H9 (cell line): ENCODE data around the gene MAJIN. TPM values are rescaled to one million over a fixed set of nuclear protein-coding genes. Genes with fewer than 3 reads are reported as not detected.

Source experiments
- DNase-seq: peaks from one replicate; pipeline ENCODE4 v3.0.0-alpha.2; 2017
- H2AFZ ChIP-seq: one replicate; pipeline ENCODE4 v1.6.1; 2013; ENCODE audit warnings: mild to moderate bottlenecking, low read length, control low read depth, moderate library complexity
- H2AK5ac ChIP-seq: 2 replicates; pipeline ENCODE4 v1.6.1; 2013; ENCODE audit warnings: low read length, control low read depth, mixed read lengths; ENCODE audit not compliant: insufficient read length
- H2BK120ac ChIP-seq: one replicate; pipeline ENCODE4 v1.6.1; 2013; ENCODE audit warnings: low read depth, mild to moderate bottlenecking, low read length, control low read depth, inconsistent platforms; ENCODE audit not compliant: poor library complexity, severe bottlenecking
- H2BK12ac ChIP-seq: 2 replicates; pipeline ENCODE4 v1.6.1; 2013; ENCODE audit warnings: low read length, control low read depth, mixed read lengths, low read depth; ENCODE audit not compliant: insufficient read length
- H2BK15ac ChIP-seq: 2 replicates; pipeline ENCODE4 v1.6.1; 2013; ENCODE audit warnings: low read depth, low read length, control low read depth
- H2BK20ac ChIP-seq: one replicate; pipeline ENCODE4 v1.6.1; 2013; ENCODE audit warnings: low read depth, mild to moderate bottlenecking, low read length, control low read depth, inconsistent platforms; ENCODE audit not compliant: poor library complexity, severe bottlenecking
- H2BK5ac ChIP-seq: 2 replicates; pipeline ENCODE4 v1.6.1; 2013; ENCODE audit warnings: low read length, control low read depth, mixed read lengths; ENCODE audit not compliant: insufficient read length
- H3K14ac ChIP-seq: 2 replicates; pipeline ENCODE4 v1.6.1; 2013; ENCODE audit warnings: low read length, control low read depth; ENCODE audit not compliant: insufficient read depth
- H3K18ac ChIP-seq: 2 replicates; pipeline ENCODE4 v1.6.1; 2013; ENCODE audit warnings: low read depth, mild to moderate bottlenecking, mixed read lengths, low read length, control low read depth; ENCODE audit not compliant: insufficient read length
- H3K23ac ChIP-seq: 2 replicates; pipeline ENCODE4 v1.6.1; 2013; ENCODE audit warnings: low read length, control low read depth, mixed read lengths, low read depth; ENCODE audit not compliant: insufficient read length
- H3K23me2 ChIP-seq: 2 replicates; pipeline ENCODE4 v1.6.1; 2013; ENCODE audit warnings: low read depth, mild to moderate bottlenecking, mixed read lengths, low read length, control low read depth; ENCODE audit not compliant: insufficient read length, poor library complexity, severe bottlenecking
- H3K27ac ChIP-seq: 2 replicates; pipeline ENCODE4 v1.5.1; 2013; ENCODE audit warnings: low read length, control low read depth, mixed read lengths, low read depth; ENCODE audit not compliant: insufficient read length
- H3K27me3 ChIP-seq: 2 replicates; pipeline ENCODE4 v1.6.1; 2013; ENCODE audit warnings: low read length, control low read depth, inconsistent platforms; ENCODE audit not compliant: insufficient read depth
- H3K4ac ChIP-seq: 2 replicates; pipeline ENCODE4 v1.6.1; 2013; ENCODE audit warnings: low read depth, mild to moderate bottlenecking, control low read depth, inconsistent platforms, low read length, moderate library complexity
- H3K4me1 ChIP-seq: 2 replicates; pipeline ENCODE4 v1.6.1; 2013; ENCODE audit warnings: low read length, control low read depth, inconsistent platforms; ENCODE audit not compliant: insufficient read depth
- H3K4me2 ChIP-seq: 2 replicates; pipeline ENCODE4 v1.6.1; 2013; ENCODE audit warnings: low read length, control low read depth, mixed read lengths; ENCODE audit not compliant: insufficient read length, insufficient read depth
- H3K56ac ChIP-seq: 2 replicates; pipeline ENCODE4 v1.6.1; 2013; ENCODE audit warnings: low read depth, mild to moderate bottlenecking, mixed read lengths, low read length, control low read depth; ENCODE audit not compliant: insufficient read length
- H3K79me1 ChIP-seq: 2 replicates; pipeline ENCODE4 v1.6.1; 2013; ENCODE audit warnings: low read depth, mild to moderate bottlenecking, moderate library complexity, low read length, control low read depth, inconsistent platforms; ENCODE audit not compliant: insufficient read depth, poor library complexity, severe bottlenecking
- H3K79me2 ChIP-seq: 2 replicates; pipeline ENCODE4 v1.6.1; 2013; ENCODE audit warnings: low read length, control low read depth, inconsistent platforms; ENCODE audit not compliant: insufficient read depth
- H3K9ac ChIP-seq: 2 replicates; pipeline ENCODE4 v1.6.1; 2013; ENCODE audit warnings: low read length, control low read depth, mixed read lengths; ENCODE audit not compliant: insufficient read length; ENCODE audit errors: extremely low read depth
- H3K9me3 ChIP-seq: one replicate; pipeline ENCODE4 v1.6.1; 2013; ENCODE audit warnings: low read depth, low read length, inconsistent platforms; ENCODE audit not compliant: control insufficient read depth
- H3T11ph ChIP-seq: one replicate; pipeline ENCODE4 v1.6.1; 2013; ENCODE audit warnings: mild to moderate bottlenecking, low read length, control low read depth, inconsistent platforms
- H4K20me1 ChIP-seq: one replicate; pipeline ENCODE4 v1.6.1; 2013; ENCODE audit not compliant: control insufficient read depth, insufficient read length, insufficient read depth
- H4K5ac ChIP-seq: 2 replicates; pipeline ENCODE4 v1.6.1; 2013; ENCODE audit warnings: low read depth, mild to moderate bottlenecking, mixed read lengths, low read length, control low read depth; ENCODE audit not compliant: insufficient read length
- H4K8ac ChIP-seq: replicated peaks from 2 replicates; pipeline ENCODE4 v1.6.1; 2013; ENCODE audit warnings: low read length, control low read depth, mixed read lengths, low read depth; ENCODE audit not compliant: insufficient read length
- H4K91ac ChIP-seq: 2 replicates; pipeline ENCODE4 v1.6.1; 2013; ENCODE audit warnings: low read depth, mild to moderate bottlenecking, moderate library complexity, mixed read lengths, low read length, control low read depth; ENCODE audit not compliant: insufficient read length
- H3K27ac Mint-ChIP-seq, 3 experiments: 2 replicates in 2 of 3; 3 replicates in 1 of 3; pipeline ENCODE4 v1.8.0; 2020 to 2021; ENCODE audit warnings: mixed read lengths in 3 of 3, mild to moderate bottlenecking in 1 of 3, moderate library complexity in 1 of 3
- H3K27me3 Mint-ChIP-seq: 2 replicates; pipeline ENCODE4 v1.8.0; 2021; ENCODE audit warnings: low read depth, mild to moderate bottlenecking, moderate library complexity, mixed read lengths
- H3K36me3 Mint-ChIP-seq, 3 experiments: 2 replicates in 2 of 3; 3 replicates in 1 of 3; pipeline ENCODE4 v1.8.0; 2020 to 2021; ENCODE audit warnings: low read depth in 3 of 3, mixed read lengths in 3 of 3; ENCODE audit not compliant: insufficient read depth in 1 of 3
- H3K4me1 Mint-ChIP-seq, 2 experiments: 2 replicates each; pipeline ENCODE4 v1.8.0; 2020; ENCODE audit warnings: mixed read lengths in 2 of 2
- H3K4me3 Mint-ChIP-seq, 2 experiments: 2 replicates in 1 of 2; 3 replicates in 1 of 2; pipeline ENCODE4 v1.8.0; 2020 to 2021; ENCODE audit warnings: mild to moderate bottlenecking in 2 of 2, mixed read lengths in 2 of 2, moderate library complexity in 1 of 2
- H3K9me3 Mint-ChIP-seq, 2 experiments: 2 replicates in 1 of 2; 3 replicates in 1 of 2; pipeline ENCODE4 v1.8.0; 2020; ENCODE audit warnings: mild to moderate bottlenecking in 2 of 2, mixed read lengths in 2 of 2, moderate library complexity in 1 of 2
- WGBS: extraction: QIAGEN DNeasy Blood & Tissue Kit; methylation state at CpG from one replicate; pipeline ENCODE4 v1.1.7; 2013; ENCODE audit warnings: missing lambda C conversion rate, low lambda C conversion rate, mixed read lengths; ENCODE audit not compliant: insufficient read length; ENCODE audit errors: extremely low coverage; 5-methylcytosine and 5-hydroxymethylcytosine counted together
- total RNA-seq: library from RNA; stranded (reverse); gene quantifications from 2 replicates; pipeline ENCODE4 v1.2.1, GENCODE V29; 2021
- TF ChIP-seq, protein P1 (sequence below): fragments of 200-600 bp; sonication (generic); conservative IDR thresholded peaks from 3 replicates; pipeline ENCODE4 v1.8.0; 2021; ENCODE audit warnings: antibody characterized with exemption, mild to moderate bottlenecking

Gene MAJIN
- total RNA-seq, 1 experiment from 2014 or later, result not detected

- Histone ChIP-seq H2BK12ac (no peak overlapping the region), H3K27me3 (no peaks in the 10 kb centered on the region), H4K8ac (no peak overlapping the region), H3K4me1 (no peaks in the 10 kb centered on the region), H3K79me2 (no peaks in the 10 kb centered on the region), H3K14ac (no peak overlapping the region), H2AK5ac (no peak overlapping the region), H2BK15ac (no peak overlapping the region), H3K23ac (no peak overlapping the region), H2BK120ac (no peak overlapping the region), H3K18ac (no peak overlapping the region), H3K27ac (no peak overlapping the region), H4K91ac (no peak overlapping the region), H3K9me3 (no peaks in the 10 kb centered on the region), H3K4ac (no peak overlapping the region), H3K4me2 (no peak overlapping the region), H3K23me2 (peaks cover 4% of the 10 kb centered on the region), H3K9ac (no peak overlapping the region), H2BK5ac (no peak overlapping the region), H4K20me1 (no peaks in the 10 kb centered on the region), H3K56ac (no peak overlapping the region), H3T11ph (no peak overlapping the region), H4K5ac (no peak overlapping the region), H2BK20ac (no peak overlapping the region), H3K79me1 (no peaks in the 10 kb centered on the region), H2AFZ (no peak overlapping the region)
- no peaks in the 10 kb centered on the region for H3K9me3 Mint-ChIP-seq
- H3K27ac Mint-ChIP-seq, result no peak overlapping the region; a peak in 1 of 7 replicates
- H3K27me3 Mint-ChIP-seq, result peaks cover 7% of the 10 kb centered on the region
- no peak for DNase-seq
- TF ChIP-seq, protein P1, sequence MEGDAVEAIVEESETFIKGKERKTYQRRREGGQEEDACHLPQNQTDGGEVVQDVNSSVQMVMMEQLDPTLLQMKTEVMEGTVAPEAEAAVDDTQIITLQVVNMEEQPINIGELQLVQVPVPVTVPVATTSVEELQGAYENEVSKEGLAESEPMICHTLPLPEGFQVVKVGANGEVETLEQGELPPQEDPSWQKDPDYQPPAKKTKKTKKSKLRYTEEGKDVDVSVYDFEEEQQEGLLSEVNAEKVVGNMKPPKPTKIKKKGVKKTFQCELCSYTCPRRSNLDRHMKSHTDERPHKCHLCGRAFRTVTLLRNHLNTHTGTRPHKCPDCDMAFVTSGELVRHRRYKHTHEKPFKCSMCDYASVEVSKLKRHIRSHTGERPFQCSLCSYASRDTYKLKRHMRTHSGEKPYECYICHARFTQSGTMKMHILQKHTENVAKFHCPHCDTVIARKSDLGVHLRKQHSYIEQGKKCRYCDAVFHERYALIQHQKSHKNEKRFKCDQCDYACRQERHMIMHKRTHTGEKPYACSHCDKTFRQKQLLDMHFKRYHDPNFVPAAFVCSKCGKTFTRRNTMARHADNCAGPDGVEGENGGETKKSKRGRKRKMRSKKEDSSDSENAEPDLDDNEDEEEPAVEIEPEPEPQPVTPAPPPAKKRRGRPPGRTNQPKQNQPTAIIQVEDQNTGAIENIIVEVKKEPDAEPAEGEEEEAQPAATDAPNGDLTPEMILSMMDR, result no peak
- no peak overlapping the region for H3K4me3 Mint-ChIP-seq
- peaks cover 0 to 4% (median 0%) of the 10 kb centered on the region in 3 experiments; a peak in 1 of 7 replicates for H3K36me3 Mint-ChIP-seq
- WGBS, result no CpG with 5 or more reads among the region's 7 CpGs
- peaks cover 8 to 23% of the 10 kb centered on the region in 2 experiments for H3K4me1 Mint-ChIP-seq
These were observed 42.3 kb downstream of the MAJIN start for GRCh38 chr11:64929625-64930024.
